Measurements from ENCODE around the gene CRYGS.
"Not testable (repeated sequence)": the region's sequence is repeated elsewhere in the genome, so short reads cannot be mapped to it uniquely, and the experiment has no call there.

The CRYGS gene

GRCh38 chr3:186516646-186517045 lies 27.5 kb downstream of the CRYGS start:
- DNase-seq, result no peak

GRCh38 chr3:186515125-186515524 lies 29.1 kb downstream of the CRYGS start:
- DNase-seq, result no peak

- no peak for DNase-seq
Measured at GRCh38 chr3:186514296-186515002, 29.7 kb downstream of the CRYGS start.

GRCh38 chr3:186513386-186513785 lies 30.8 kb downstream of the CRYGS start:
- no peak for DNase-seq

GRCh38 chr3:186512570-186513302 lies 31.4 kb downstream of the CRYGS start:
- no peak for DNase-seq

- no peak for DNase-seq
Measured at GRCh38 chr3:186511702-186512101, 32.5 kb downstream of the CRYGS start.

GRCh38 chr3:186511245-186511644 lies 32.9 kb downstream of the CRYGS start:
- DNase-seq, result no peak

GRCh38 chr3:186510374-186511079 lies 33.7 kb downstream of the CRYGS start:
- no peak for DNase-seq

- no peak for DNase-seq
Measured at GRCh38 chr3:186509423-186509822, 34.8 kb downstream of the CRYGS start.

GRCh38 chr3:186506857-186507256 lies 37.3 kb downstream of the CRYGS start:
- DNase-seq, result no peak

- no peak for DNase-seq
Measured at GRCh38 chr3:186506191-186506739, 37.9 kb downstream of the CRYGS start.

- no peak for DNase-seq
Measured at GRCh38 chr3:186502966-186503712, 41.0 kb downstream of the CRYGS start.

GRCh38 chr3:186502138-186502948 lies 41.8 kb downstream of the CRYGS start:
- no peak for DNase-seq

- DNase-seq, result not testable (repeated sequence)
Measured at GRCh38 chr3:186499949-186500348, 44.2 kb downstream of the CRYGS start.

- DNase-seq, result not testable (repeated sequence)
Measured at GRCh38 chr3:186498022-186498421, 46.2 kb downstream of the CRYGS start.

GRCh38 chr3:186497608-186498007 lies 46.6 kb downstream of the CRYGS start:
- DNase-seq, result no peak

- DNase-seq, result no peak
Measured at GRCh38 chr3:186496635-186497034, 47.5 kb downstream of the CRYGS start.

- no peak for DNase-seq
Measured at GRCh38 chr3:186496016-186496415, 48.2 kb downstream of the CRYGS start.

GRCh38 chr3:186493525-186494255 lies 50.5 kb downstream of the CRYGS start:
- no peak for DNase-seq

- DNase-seq, result no peak
Measured at GRCh38 chr3:186492385-186492984, 51.7 kb downstream of the CRYGS start.

GRCh38 chr3:186489507-186489906 lies 54.7 kb downstream of the CRYGS start:
- no peak for DNase-seq
